Measurements from ENCODE around the gene ST6GALNAC5. TPM values are rescaled to one million over a fixed set of nuclear protein-coding genes. Genes with fewer than 3 reads are reported as not detected.

The ST6GALNAC5 gene
- total and polyA plus RNA-seq, 2 donors (not counting 3 experiments of a cell fraction or from before 2014, with no cell fraction given), result not detected

GRCh38 chr1:77038000-77038399, 170.7 kb downstream of the ST6GALNAC5 start:
- no peaks in the 10 kb centered on the region for H3K9me3 ChIP-seq (replicated peaks; ENCODE audit: control insufficient read depth, insufficient read depth, low read length)
- H3K79me2 ChIP-seq (ENCODE audit: control insufficient read depth, insufficient read depth, low read length), result no peaks in the 10 kb centered on the region
- no peak overlapping the region for H2AFZ ChIP-seq (ENCODE audit: low read depth, low read length)
- TF ChIP-seq JUN (IDR thresholded peaks at IDR 0.05; ENCODE audit: borderline replicate concordance, insufficient read depth, insufficient read length, low read depth) (no peak), FOS (IDR thresholded peaks at IDR 0.05; ENCODE audit: borderline replicate concordance, insufficient read depth, low read length) (no peak), POLR2A (IDR thresholded peaks at IDR 0.05; ENCODE audit: low read depth, low read length) (no peak), EZH2 (IDR thresholded peaks at IDR 0.05; ENCODE audit: borderline replicate concordance, low read depth, low read length, severe bottlenecking) (no peak), GATA2 (IDR thresholded peaks at IDR 0.05; ENCODE audit: insufficient read depth, insufficient read length, low read depth, low read length) (no peak), MYC (IDR thresholded peaks at IDR 0.05; ENCODE audit: low read depth, low read length) (no peak), POLR2AphosphoS5 (IDR thresholded peaks at IDR 0.05; ENCODE audit: insufficient read depth, low read depth, low read length) (no peak)
- TF ChIP-seq, protein P1, sequence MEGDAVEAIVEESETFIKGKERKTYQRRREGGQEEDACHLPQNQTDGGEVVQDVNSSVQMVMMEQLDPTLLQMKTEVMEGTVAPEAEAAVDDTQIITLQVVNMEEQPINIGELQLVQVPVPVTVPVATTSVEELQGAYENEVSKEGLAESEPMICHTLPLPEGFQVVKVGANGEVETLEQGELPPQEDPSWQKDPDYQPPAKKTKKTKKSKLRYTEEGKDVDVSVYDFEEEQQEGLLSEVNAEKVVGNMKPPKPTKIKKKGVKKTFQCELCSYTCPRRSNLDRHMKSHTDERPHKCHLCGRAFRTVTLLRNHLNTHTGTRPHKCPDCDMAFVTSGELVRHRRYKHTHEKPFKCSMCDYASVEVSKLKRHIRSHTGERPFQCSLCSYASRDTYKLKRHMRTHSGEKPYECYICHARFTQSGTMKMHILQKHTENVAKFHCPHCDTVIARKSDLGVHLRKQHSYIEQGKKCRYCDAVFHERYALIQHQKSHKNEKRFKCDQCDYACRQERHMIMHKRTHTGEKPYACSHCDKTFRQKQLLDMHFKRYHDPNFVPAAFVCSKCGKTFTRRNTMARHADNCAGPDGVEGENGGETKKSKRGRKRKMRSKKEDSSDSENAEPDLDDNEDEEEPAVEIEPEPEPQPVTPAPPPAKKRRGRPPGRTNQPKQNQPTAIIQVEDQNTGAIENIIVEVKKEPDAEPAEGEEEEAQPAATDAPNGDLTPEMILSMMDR (IDR thresholded peaks at IDR 0.05; ENCODE audit: extremely low read depth in 1 of 2, insufficient read depth in 1 of 2, low read depth in 1 of 2, low read length in 2 of 2), result no peak
- TF ChIP-seq, protein P2, sequence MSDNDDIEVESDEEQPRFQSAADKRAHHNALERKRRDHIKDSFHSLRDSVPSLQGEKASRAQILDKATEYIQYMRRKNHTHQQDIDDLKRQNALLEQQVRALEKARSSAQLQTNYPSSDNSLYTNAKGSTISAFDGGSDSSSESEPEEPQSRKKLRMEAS (IDR thresholded peaks at IDR 0.05; ENCODE audit: insufficient read depth, insufficient read length), result no peak
- H3K27me3 ChIP-seq (ENCODE audit: control insufficient read depth in 2 of 2, insufficient read depth in 2 of 2, low read length in 2 of 2), result peaks cover 0 to 2% of the 10 kb centered on the region in 2 experiments
- H3K9me1 ChIP-seq (replicated peaks; ENCODE audit: control insufficient read depth, extremely low read depth, insufficient read depth, low read length), result no peaks in the 10 kb centered on the region
- FAIRE-seq, result no peak
- H3K27ac ChIP-seq (ENCODE audit: insufficient read depth, low read depth, low read length), result no peak overlapping the region
- no peak overlapping the region for H3K4me3 ChIP-seq (replicated peaks in 1 of 3; ENCODE audit: insufficient read depth in 1 of 3, low read depth in 1 of 3, low read length in 3 of 3)
- no peaks in the 10 kb centered on the region for H3K36me3 ChIP-seq (ENCODE audit: control insufficient read depth in 2 of 2, extremely low read depth in 1 of 2, insufficient read depth in 2 of 2, low read length in 2 of 2)
- no TSS peak for BruUV-seq (replicated peaks)
- intact Hi-C loops (cut with micrococcal nuclease), result no loop called here
- H3K9ac ChIP-seq (replicated peaks; ENCODE audit: extremely low read depth, insufficient read depth, low read length), result no peak overlapping the region
- DNase-seq (ENCODE audit: low read depth, low spot score), result no peak
- H4K20me1 ChIP-seq (replicated peaks; ENCODE audit: control insufficient read depth, extremely low read depth, insufficient read depth, low read length), result no peaks in the 10 kb centered on the region
- H3K4me1 ChIP-seq (ENCODE audit: control insufficient read depth, extremely low read depth, insufficient read depth, low read length), result no peaks in the 10 kb centered on the region
- H3K4me2 ChIP-seq (ENCODE audit: insufficient read depth, low read length), result no peak overlapping the region
- CTCF ChIA-PET, result no interaction called here
- dilution Hi-C loops (cut with MboI; ENCODE audit: extremely low pct_ligation_motif_present, low sequenced_read_pairs), result no loop called here
- POLR2A ChIA-PET, result no interaction called here

Measured in endothelial cell of umbilical vein (primary cell).